H1 (cell line): Measurements from ENCODE around the gene CMKLR1. TPM values are rescaled to one million over a fixed set of nuclear protein-coding genes. Genes with fewer than 3 reads are reported as not detected.

Experiments used
- CTCF ChIA-PET: fragments of 300-600 bp; sonication (Branson Sonifier 250); formaldehyde crosslinking; loops from one replicate; lab custom pipeline; 2021; ENCODE audit not compliant: partially characterized antibody; lab: Charles Lee
- POLR2A ChIA-PET: fragments of 300-600 bp; sonication (Branson Sonifier 250); formaldehyde crosslinking; loops from one replicate; lab custom pipeline; 2021; ENCODE audit warnings: inconsistent platforms; ENCODE audit not compliant: partially characterized antibody; lab: Charles Lee
- DNase-seq, 2 experiments: peaks; one replicate each; pipeline versions ENCODE4 v3.0.0 to v3.0.0-alpha.2; 2010 to 2022; ENCODE audit warnings: low spot score in 2 of 2, low read depth in 1 of 2, mixed read lengths in 1 of 2
- FAIRE-seq: peaks from 2 replicates; lab custom pipeline; 2011; peaks lifted over from hg19 to GRCh38; lab: Jason Lieb, UNC
- H2AFZ ChIP-seq: 2 replicates; pipeline ENCODE4 v1.8.1; 2012; ENCODE audit warnings: low read length, inconsistent platforms
- H2AK5ac ChIP-seq: 2 replicates; pipeline ENCODE4 v1.6.1; 2013; ENCODE audit warnings: low read depth, low read length
- H2BK120ac ChIP-seq: replicated peaks from 2 replicates; pipeline ENCODE3; 2013; ENCODE audit warnings: low read depth, low read length, inconsistent platforms
- H2BK12ac ChIP-seq: 2 replicates; pipeline ENCODE4 v1.6.1; 2013; ENCODE audit warnings: low read depth, low read length
- H2BK15ac ChIP-seq: 2 replicates; pipeline ENCODE4 v1.6.1; 2013; ENCODE audit warnings: low read length
- H2BK20ac ChIP-seq: 2 replicates; pipeline ENCODE4 v1.6.1; 2013; ENCODE audit warnings: low read length
- H2BK5ac ChIP-seq: 2 replicates; pipeline ENCODE4 v1.6.1; 2013; ENCODE audit warnings: low read depth, low read length
- H3K14ac ChIP-seq: 2 replicates; pipeline ENCODE4 v1.6.1; 2013; ENCODE audit warnings: inconsistent platforms; ENCODE audit not compliant: insufficient read length
- H3K18ac ChIP-seq: 2 replicates; pipeline ENCODE4 v1.6.1; 2013; ENCODE audit warnings: low read length; ENCODE audit errors: extremely low read depth
- H3K23ac ChIP-seq: 2 replicates; pipeline ENCODE4 v1.6.1; 2013; ENCODE audit warnings: inconsistent platforms; ENCODE audit not compliant: insufficient read length
- H3K23me2 ChIP-seq: 2 replicates; pipeline ENCODE4 v1.6.1; 2013; ENCODE audit warnings: low read depth, low read length
- H3K27ac ChIP-seq: 2 replicates; pipeline ENCODE4 v1.6.1; 2011; ENCODE audit warnings: low read depth, low read length, inconsistent platforms
- H3K27me3 ChIP-seq, 4 experiments: replicated peaks in 1 of 4; 1 replicate in 1 of 4; 2 replicates in 3 of 4; pipeline versions ENCODE4 v1.6.1 to v1.8.1; 2011 to 2013; ENCODE audit warnings: low read length in 3 of 4, mild to moderate bottlenecking in 3 of 4, inconsistent platforms in 2 of 4, mixed read lengths in 2 of 4, moderate library complexity in 1 of 4; ENCODE audit not compliant: control insufficient read depth in 3 of 4, insufficient read depth in 3 of 4; ENCODE audit errors: extremely low read depth in 1 of 4
- H3K36me3 ChIP-seq, 4 experiments: 2 replicates each; pipeline versions ENCODE4 v1.6.1 to v1.8.1; 2011 to 2013; ENCODE audit warnings: mild to moderate bottlenecking in 4 of 4, low read length in 3 of 4, moderate library complexity in 2 of 4, control low read depth in 1 of 4, inconsistent platforms in 1 of 4; ENCODE audit not compliant: insufficient read depth in 4 of 4, control insufficient read depth in 2 of 4
- H3K4ac ChIP-seq: replicated peaks from 2 replicates; pipeline ENCODE3; 2013; ENCODE audit warnings: low read length, low read depth, mixed read lengths, inconsistent platforms; ENCODE audit not compliant: insufficient read length
- H3K4me1 ChIP-seq, 4 experiments: replicated peaks in 1 of 4; 1 replicate in 1 of 4; 2 replicates in 3 of 4; pipeline versions ENCODE4 v1.6.1 to v1.8.1; 2011 to 2013; ENCODE audit warnings: low read length in 3 of 4, inconsistent platforms in 2 of 4, mixed read lengths in 1 of 4; ENCODE audit not compliant: insufficient read depth in 4 of 4, control insufficient read depth in 3 of 4
- H3K4me2 ChIP-seq, 2 experiments: 2 replicates each; pipeline versions ENCODE4 v1.6.1 to v1.8.1; 2011 to 2013; ENCODE audit warnings: low read depth in 2 of 2, low read length in 2 of 2, control low read depth in 1 of 2, inconsistent platforms in 1 of 2, mild to moderate bottlenecking in 1 of 2; ENCODE audit not compliant: insufficient read depth in 1 of 2
- H3K4me3 ChIP-seq, 4 experiments: fragments of 200-600, 300-600 bp in 1 of 4; sonication (generic), shearing (Covaris generic), sonication (Bioruptor Twin) in 1 of 4; 2 replicates each; pipeline versions ENCODE4 v1.5.1 to v1.8.1; 2011 to 2016; ENCODE audit warnings: low read length in 4 of 4, low read depth in 3 of 4, control low read depth in 2 of 4, inconsistent platforms in 2 of 4, mild to moderate bottlenecking in 2 of 4, mixed read lengths in 1 of 4, moderate library complexity in 1 of 4; ENCODE audit not compliant: insufficient read depth in 2 of 4; ENCODE audit errors: extremely low read depth in 1 of 4
- H3K56ac ChIP-seq: replicated peaks from 2 replicates; pipeline ENCODE3; 2013; ENCODE audit warnings: low read depth, mild to moderate bottlenecking, mixed read lengths, low read length, inconsistent platforms; ENCODE audit not compliant: insufficient read length
- H3K79me1 ChIP-seq: 2 replicates; pipeline ENCODE4 v1.6.1; 2013; ENCODE audit warnings: low read depth, low read length, control low read depth
- H3K79me2 ChIP-seq, 2 experiments: 2 replicates each; pipeline versions ENCODE4 v1.6.1 to v1.8.1; 2012 to 2013; ENCODE audit warnings: low read length in 2 of 2, mild to moderate bottlenecking in 2 of 2, inconsistent platforms in 1 of 2; ENCODE audit not compliant: insufficient read depth in 2 of 2, control insufficient read depth in 1 of 2
- H3K9ac ChIP-seq, 4 experiments: replicated peaks in 1 of 4; 1 replicate in 1 of 4; 2 replicates in 3 of 4; pipeline versions ENCODE4 v1.6.1 to v1.8.1; 2011 to 2013; ENCODE audit warnings: low read depth in 3 of 4, low read length in 3 of 4, control low read depth in 2 of 4, mild to moderate bottlenecking in 2 of 4, moderate library complexity in 2 of 4, inconsistent platforms in 1 of 4; ENCODE audit errors: extremely low read depth in 1 of 4
- H3K9me3 ChIP-seq, 2 experiments: 2 replicates each; pipeline versions ENCODE4 v1.6.1 to v1.8.1; 2012 to 2013; ENCODE audit warnings: mild to moderate bottlenecking in 2 of 2, moderate library complexity in 2 of 2, control low read depth in 1 of 2, inconsistent platforms in 1 of 2, low read depth in 1 of 2, low read length in 1 of 2, mixed read lengths in 1 of 2; ENCODE audit not compliant: insufficient read depth in 2 of 2
- H4K20me1 ChIP-seq, 2 experiments: replicated peaks in 1 of 2; 2 replicates each; pipeline versions ENCODE3 to v1.8.1; 2011 to 2013; ENCODE audit warnings: inconsistent platforms in 2 of 2, low read length in 2 of 2, mild to moderate bottlenecking in 1 of 2; ENCODE audit not compliant: insufficient read depth in 2 of 2, control insufficient read depth in 1 of 2
- H4K5ac ChIP-seq: 2 replicates; pipeline ENCODE4 v1.6.1; 2013; ENCODE audit warnings: low read length, low read depth, mixed read lengths, inconsistent platforms; ENCODE audit not compliant: insufficient read length
- H4K8ac ChIP-seq: 2 replicates; pipeline ENCODE4 v1.8.0; 2013; ENCODE audit warnings: mild to moderate bottlenecking, moderate library complexity, low read length, inconsistent platforms; ENCODE audit not compliant: insufficient read depth; ENCODE audit errors: extremely low read depth
- H4K91ac ChIP-seq: replicated peaks from 2 replicates; pipeline ENCODE3; 2013; ENCODE audit warnings: low read length, mixed read lengths, inconsistent platforms; ENCODE audit not compliant: insufficient read length
- ASH2L ChIP-seq: fragments of 200-600, 300-600 bp; sonication (generic); IDR thresholded peaks from one replicate; pipeline ENCODE4 v1.7.1; 2017; ENCODE audit warnings: low read length
- BACH1 ChIP-seq: IDR thresholded peaks from 2 replicates; pipeline ENCODE4 v1.6.1; 2012; ENCODE audit warnings: low read length, improper control_type of control experiment
- EGR1 ChIP-seq: IDR thresholded peaks from 2 replicates; pipeline ENCODE4 v1.6.1; 2011; ENCODE audit warnings: low read depth, low read length, borderline replicate concordance
- EZH2 ChIP-seq: fragments of 200-600 bp; sonication (generic); IDR thresholded peaks from 2 replicates; pipeline ENCODE4 v1.7.1; 2012; ENCODE audit warnings: low read depth, mild to moderate bottlenecking, moderate library complexity, low read length, inconsistent platforms; ENCODE audit not compliant: severe bottlenecking
- FOSL1 ChIP-seq: IDR thresholded peaks from 2 replicates; pipeline ENCODE4 v1.6.1; 2011; ENCODE audit warnings: mild to moderate bottlenecking, low read depth, low read length, moderate library complexity; ENCODE audit not compliant: insufficient read depth
- HDAC6 ChIP-seq: IDR thresholded peaks from one replicate; pipeline ENCODE4 v1.7.1; 2012; ENCODE audit warnings: low read depth, mild to moderate bottlenecking, inconsistent platforms, low read length, moderate library complexity
- JUND ChIP-seq: IDR thresholded peaks from 2 replicates; pipeline ENCODE4 v1.6.1; 2011; ENCODE audit warnings: mild to moderate bottlenecking, improper control_type of control experiment, low read length
- KDM1A ChIP-seq: fragments of 200-600, 300-600 bp; sonication (generic); IDR thresholded peaks from 2 replicates; pipeline ENCODE4 v1.7.1; 2016; ENCODE audit warnings: mild to moderate bottlenecking, low read length, borderline replicate concordance
- SP4 ChIP-seq: IDR thresholded peaks from 2 replicates; pipeline ENCODE4 v1.6.1; 2012; ENCODE audit warnings: low read length, inconsistent platforms
- TEAD4 ChIP-seq: IDR thresholded peaks from 2 replicates; pipeline ENCODE4 v1.6.1; 2012; ENCODE audit warnings: low read depth, low read length, inconsistent platforms, mixed read lengths
- polyA plus RNA-seq, 7 experiments: library from polyadenylated mRNA; depleted of rRNA in 3 of 7; stranded (reverse) in 5 of 7; unstranded in 2 of 7; fragments of >200 nt in 5 of 7; fragments of 200-250 nt in 2 of 7; gene quantifications; 1 replicate in 5 of 7; 2 replicates in 1 of 7; 4 replicates in 1 of 7; pipeline versions ENCODE4 v1.2.1 to v1.2.3, GENCODE V29; 2011 to 2013; ENCODE audit warnings: missing spikeins in 2 of 7, mixed read lengths in 2 of 7
- total RNA-seq: library from RNA; stranded (reverse); fragmentation: NEBNext Ultra II Directional; extraction: Animal tissue kit (Norgen Biotek cat#: 25700); gene quantifications from 2 replicates; pipeline ENCODE4 v1.2.1, GENCODE V29; 2021
- TF ChIP-seq, protein P1 (sequence below): IDR thresholded peaks from 2 replicates; pipeline ENCODE4 v1.6.1; 2011; ENCODE audit warnings: low read depth, mild to moderate bottlenecking, low read length; ENCODE audit not compliant: insufficient read depth
- TF ChIP-seq, protein P2 (sequence below): IDR thresholded peaks from 2 replicates; pipeline ENCODE4 v1.6.1; 2012; ENCODE audit warnings: inconsistent platforms

Gene CMKLR1
- total and polyA plus RNA-seq, 2 of the 8 experiments (the other 6 are each of a cell fraction or from before 2014, with no cell fraction given) = 2.1 to 2.8 TPM

DNA sequence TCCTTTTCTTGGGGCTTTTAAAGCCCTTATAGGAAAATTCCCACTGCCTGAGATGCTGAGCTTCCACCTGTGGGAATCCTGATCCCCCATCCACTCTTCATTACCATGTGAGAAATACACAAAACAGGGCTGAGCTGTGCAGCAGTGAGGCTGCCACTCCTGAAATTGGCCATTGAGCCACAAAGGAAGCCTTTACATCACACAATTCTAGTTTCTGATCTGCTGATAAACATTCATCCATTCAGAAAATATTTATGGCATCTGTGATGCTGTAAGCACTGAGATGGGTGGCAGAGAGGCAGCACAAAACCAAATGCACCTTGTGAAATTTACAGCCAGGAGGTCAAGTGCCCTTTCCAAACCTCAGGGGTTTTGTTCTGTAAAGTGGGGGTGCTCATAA, 26.2 kb upstream of the CMKLR1 start:
- no peak overlapping the region for H2AFZ ChIP-seq
- no peak overlapping the region for H3K4me2 ChIP-seq
- H4K5ac ChIP-seq = no peak overlapping the region
- no peak overlapping the region for H3K56ac ChIP-seq
- TF ChIP-seq FOSL1 (no peak), HDAC6 (no peak), EGR1 (no peak), SP4 (no peak), KDM1A (no peak), TEAD4 (no peak), BACH1 (no peak), EZH2 (no peak), JUND (no peak), ASH2L (no peak)
- TF ChIP-seq, protein P1, sequence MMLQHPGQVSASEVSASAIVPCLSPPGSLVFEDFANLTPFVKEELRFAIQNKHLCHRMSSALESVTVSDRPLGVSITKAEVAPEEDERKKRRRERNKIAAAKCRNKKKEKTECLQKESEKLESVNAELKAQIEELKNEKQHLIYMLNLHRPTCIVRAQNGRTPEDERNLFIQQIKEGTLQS = no peak
- TF ChIP-seq, protein P2, sequence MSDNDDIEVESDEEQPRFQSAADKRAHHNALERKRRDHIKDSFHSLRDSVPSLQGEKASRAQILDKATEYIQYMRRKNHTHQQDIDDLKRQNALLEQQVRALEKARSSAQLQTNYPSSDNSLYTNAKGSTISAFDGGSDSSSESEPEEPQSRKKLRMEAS = no peak
- H3K27me3 ChIP-seq = no peaks in the 10 kb centered on the region
- H3K23me2 ChIP-seq = peaks cover 9% of the 10 kb centered on the region; the same call in 1 of the 2 replicates
- no peaks in the 10 kb centered on the region; the same call in 1 of the 2 replicates for H3K79me1 ChIP-seq
- no peak overlapping the region for H3K4me3 ChIP-seq
- H4K91ac ChIP-seq = no peak overlapping the region
- H2BK5ac ChIP-seq = no peak overlapping the region
- peaks cover 0 to 8% of the 10 kb centered on the region in 2 experiments for H4K20me1 ChIP-seq
- peaks cover 0 to 6% (median 0%) of the 10 kb centered on the region in 4 experiments; a peak in 2 of 7 replicates for H3K4me1 ChIP-seq
- H3K18ac ChIP-seq = no peak overlapping the region
- POLR2A ChIA-PET = no interaction called here
- no peak overlapping the region for H2BK12ac ChIP-seq
- no peak overlapping the region for H4K8ac ChIP-seq
- no peak overlapping the region for H2BK20ac ChIP-seq
- FAIRE-seq = no peak
- H2AK5ac ChIP-seq = no peak overlapping the region
- no peak overlapping the region for H3K14ac ChIP-seq
- DNase-seq = no peak
- no peaks in the 10 kb centered on the region for H3K9me3 ChIP-seq
- no peak overlapping the region for H3K4ac ChIP-seq
- CTCF ChIA-PET = interaction anchor here (0.5 to 1.8 kb wide), 2 partner anchors 8 to 107 kb away, joined by 3 to 5 read pairs; no protein-coding TSS in a partner anchor
- H2BK15ac ChIP-seq = no peak overlapping the region
- no peak overlapping the region for H2BK120ac ChIP-seq
- no peak overlapping the region for H3K27ac ChIP-seq
- no peaks in the 10 kb centered on the region for H3K79me2 ChIP-seq
- no peak overlapping the region for H3K9ac ChIP-seq
- H3K36me3 ChIP-seq = no peaks in the 10 kb centered on the region
- H3K23ac ChIP-seq = no peak overlapping the region
